CD8-positive, alpha-beta memory T cell (primary cell): ENCODE results near the gene PSMG1. TPM values are rescaled to one million over a fixed set of nuclear protein-coding genes. Genes with fewer than 3 reads are reported as not detected.

Experiments
- CTCF ChIA-PET: fragments of 350-600 bp; sonication (Branson Sonifier 250); formaldehyde crosslinking; loops from one replicate; lab custom pipeline; 2021; ENCODE audit warnings: antibody characterized with exemption; lab: Charles Lee
- POLR2A ChIA-PET: fragments of 350-600 bp; sonication (Branson Sonifier 250); formaldehyde crosslinking; loops from one replicate; lab custom pipeline; 2021; ENCODE audit warnings: antibody characterized with exemption; lab: Charles Lee
- DNase-seq, 5 donors: peaks; one replicate each; pipeline versions ENCODE4 v3.0.0 to v3.0.0-alpha.2; 2020 to 2022; ENCODE audit warnings: mixed read lengths in 1 of 5
- H3K27ac ChIP-seq: one replicate; pipeline ENCODE4 v1.7.0; 2013; ENCODE audit warnings: low read depth, mild to moderate bottlenecking, low read length, moderate library complexity
- H3K27me3 ChIP-seq: 2 replicates; pipeline ENCODE4 v1.7.0; 2013; ENCODE audit warnings: low read length, mild to moderate bottlenecking; ENCODE audit not compliant: insufficient read depth, poor library complexity, severe bottlenecking
- H3K36me3 ChIP-seq: 2 replicates; pipeline ENCODE4 v1.7.0; 2013; ENCODE audit warnings: mild to moderate bottlenecking, low read length, moderate library complexity; ENCODE audit not compliant: insufficient read depth
- H3K4me1 ChIP-seq: 2 replicates; pipeline ENCODE4 v1.7.0; 2013; ENCODE audit warnings: mild to moderate bottlenecking, low read length, moderate library complexity; ENCODE audit not compliant: insufficient read depth
- H3K4me3 ChIP-seq: 2 replicates; pipeline ENCODE4 v1.7.0; 2013; ENCODE audit warnings: mild to moderate bottlenecking, low read length
- H3K9me3 ChIP-seq: 2 replicates; pipeline ENCODE4 v1.7.0; 2013; ENCODE audit warnings: mild to moderate bottlenecking, low read length
- H3K27ac Mint-ChIP-seq, 8 donors: one replicate each; pipeline ENCODE4 v1.8.0; 2020 to 2021; ENCODE audit warnings: mixed read lengths in 8 of 8, mild to moderate bottlenecking in 6 of 8, inconsistent platforms in 3 of 8, moderate library complexity in 3 of 8
- H3K27me3 Mint-ChIP-seq, 2 donors: one replicate each; pipeline ENCODE4 v1.8.0; 2020 to 2021; ENCODE audit warnings: mixed read lengths in 2 of 2, mild to moderate bottlenecking in 1 of 2, moderate library complexity in 1 of 2
- H3K36me3 Mint-ChIP-seq, 3 donors: one replicate each; pipeline ENCODE4 v1.8.0; 2020 to 2021; ENCODE audit warnings: mixed read lengths in 3 of 3, inconsistent platforms in 1 of 3, mild to moderate bottlenecking in 1 of 3
- H3K4me1 Mint-ChIP-seq, 3 donors: one replicate each; pipeline ENCODE4 v1.8.0; 2020 to 2021; ENCODE audit warnings: mixed read lengths in 3 of 3, inconsistent platforms in 1 of 3, mild to moderate bottlenecking in 1 of 3
- H3K4me3 Mint-ChIP-seq, 7 donors: one replicate each; pipeline ENCODE4 v1.8.0; 2020 to 2021; ENCODE audit warnings: mixed read lengths in 7 of 7, mild to moderate bottlenecking in 6 of 7, moderate library complexity in 4 of 7, inconsistent platforms in 2 of 7
- H3K9me3 Mint-ChIP-seq, 5 donors: one replicate each; pipeline ENCODE4 v1.8.0; 2020 to 2022; ENCODE audit warnings: mixed read lengths in 5 of 5, mild to moderate bottlenecking in 3 of 5, moderate library complexity in 2 of 5, inconsistent platforms in 1 of 5
- polyA plus RNA-seq: library from polyadenylated mRNA; unstranded; fragments of 300-500 nt; fragmentation: Illumina TruSeq; gene quantifications from one replicate; pipeline ENCODE4 v1.2.3, GENCODE V29; 2021
- total RNA-seq, 2 experiments: library from RNA; stranded (reverse); gene quantifications; one replicate each; pipeline ENCODE4 v1.2.3, GENCODE V29; 2021

The PSMG1 gene
- total and polyA plus RNA-seq, 3 experiments from 2014 or later, result 37.2 to 105 (median 102) TPM

DNA sequence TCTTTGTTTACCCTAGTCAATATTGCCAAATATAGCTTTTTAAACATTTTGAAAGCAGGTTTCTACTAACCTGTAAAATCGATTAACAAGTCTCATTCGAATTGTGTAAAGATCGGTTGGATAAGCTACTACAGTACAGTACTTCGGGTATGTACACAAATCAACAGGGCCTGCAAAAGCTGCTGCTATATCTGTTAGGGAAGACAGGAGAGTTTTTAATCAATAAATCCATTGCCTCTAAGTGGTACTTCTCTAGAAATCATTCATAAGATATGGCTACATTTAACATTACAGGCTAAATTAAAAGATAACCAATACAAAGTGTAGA lies 34.8 kb upstream of the PSMG1 start:
- CTCF ChIA-PET, result no interaction called here
- H3K27ac ChIP-seq, result no peak overlapping the region
- H3K9me3 ChIP-seq, result no peaks in the 10 kb centered on the region
- no peak overlapping the region for H3K4me3 Mint-ChIP-seq
- H3K36me3 Mint-ChIP-seq, result peaks cover 5 to 70% (median 8%) of the 10 kb centered on the region in 3 donors
- H3K27me3 ChIP-seq, result no peaks in the 10 kb centered on the region
- no peak for DNase-seq
- H3K36me3 ChIP-seq, result peaks cover 20% of the 10 kb centered on the region
- no peaks in the 10 kb centered on the region for H3K9me3 Mint-ChIP-seq
- H3K4me3 ChIP-seq, result no peak overlapping the region
- POLR2A ChIA-PET, result no interaction called here
- H3K4me1 Mint-ChIP-seq, result peaks cover 3 to 9% (median 6%) of the 10 kb centered on the region in 3 donors
- no peaks in the 10 kb centered on the region for H3K27me3 Mint-ChIP-seq
- no peaks in the 10 kb centered on the region for H3K4me1 ChIP-seq
- H3K27ac Mint-ChIP-seq, result no peak overlapping the region

DNA sequence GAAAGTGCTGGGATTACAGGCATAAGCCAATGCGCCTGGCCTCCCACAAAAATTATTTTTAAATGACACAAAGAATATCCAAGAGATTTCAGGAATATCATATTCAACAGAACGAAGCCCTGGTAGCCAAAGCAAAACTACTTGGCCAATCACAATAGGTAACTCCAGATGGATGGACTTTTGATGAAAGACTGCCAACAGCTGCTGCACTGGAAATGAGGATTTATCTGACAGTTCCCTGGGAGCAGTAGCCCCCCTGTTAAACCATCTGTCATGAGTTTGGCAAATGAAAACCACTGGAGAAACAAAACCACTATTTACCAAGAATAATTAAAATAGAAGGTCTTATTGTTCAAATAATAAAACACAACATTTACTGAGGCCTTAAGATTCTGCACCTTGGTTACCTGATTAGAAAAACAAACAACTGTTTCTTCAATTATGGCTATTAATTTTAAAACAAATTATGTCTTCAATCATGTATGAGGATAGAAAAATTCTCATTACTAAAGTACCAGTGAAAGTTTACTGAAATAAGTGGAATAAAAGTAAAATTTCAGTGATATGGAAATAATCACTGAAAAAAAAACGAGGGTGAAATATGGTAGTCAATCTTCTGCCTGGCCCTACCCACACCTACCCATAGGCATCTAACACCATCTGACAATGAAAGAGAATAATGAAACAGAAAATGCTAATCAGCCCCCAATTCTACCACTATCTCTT lies 34.3 kb upstream of the PSMG1 start:
- CTCF ChIA-PET, result no interaction called here
- Histone ChIP-seq H3K9me3 (no peaks in the 10 kb centered on the region), H3K27ac (no peak overlapping the region), H3K4me1 (no peaks in the 10 kb centered on the region), H3K4me3 (no peak overlapping the region), H3K36me3 (peaks cover 16% of the 10 kb centered on the region), H3K27me3 (no peaks in the 10 kb centered on the region)
- Mint-ChIP-seq H3K27ac (no peak overlapping the region), H3K27me3 (no peaks in the 10 kb centered on the region), H3K4me1 (peaks cover 3 to 10% (median 6%) of the 10 kb centered on the region in 3 donors), H3K36me3 (peaks cover 5 to 70% (median 8%) of the 10 kb centered on the region in 3 donors), H3K9me3 (no peaks in the 10 kb centered on the region), H3K4me3 (no peak overlapping the region)
- POLR2A ChIA-PET, result no interaction called here
- no peak for DNase-seq

DNA sequence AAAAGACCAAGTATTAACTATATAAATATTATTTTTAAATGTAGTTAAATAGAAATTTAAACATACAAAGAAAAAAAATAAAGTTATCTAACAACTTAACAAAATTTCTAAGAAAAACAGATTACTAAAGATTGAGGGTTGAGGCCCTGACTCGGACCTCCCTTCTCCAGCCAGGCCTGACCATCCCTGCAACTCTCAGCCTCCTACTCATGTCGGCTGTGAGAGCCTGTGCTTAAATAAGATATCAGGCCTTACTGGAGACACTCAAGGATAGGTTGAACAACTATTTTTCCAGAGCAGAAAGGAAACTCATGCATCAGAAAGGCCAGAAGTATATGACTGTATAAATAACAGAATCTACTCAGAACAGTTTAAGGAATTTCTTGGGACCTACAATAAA lies 33.0 kb upstream of the PSMG1 start:
- CTCF ChIA-PET, result no interaction called here

DNA sequence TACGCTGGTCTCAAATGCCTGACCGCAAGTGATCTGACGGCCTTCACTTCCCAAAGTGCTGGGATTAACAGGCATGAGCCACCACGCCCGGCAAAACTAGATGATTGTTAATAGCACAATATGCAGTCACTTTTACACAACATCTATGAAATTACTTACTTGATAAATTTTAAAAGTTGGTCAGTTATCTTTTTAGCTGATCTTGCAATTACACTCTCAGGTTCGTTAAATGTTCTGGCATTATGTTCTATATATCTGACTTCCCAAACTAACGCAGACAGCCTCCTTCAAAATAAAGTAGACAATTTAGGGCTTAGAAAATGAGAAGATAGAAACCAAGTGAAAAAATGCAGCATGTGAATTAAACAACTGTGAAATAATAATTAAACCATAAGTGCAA lies 31.8 kb upstream of the PSMG1 start:
- Mint-ChIP-seq H3K36me3 (peaks cover 5 to 71% (median 15%) of the 10 kb centered on the region in 3 donors), H3K4me3 (no peak overlapping the region), H3K9me3 (no peaks in the 10 kb centered on the region), H3K27ac (peak overlapping the region in 1 of 8 donors; percentile 8), H3K27me3 (no peaks in the 10 kb centered on the region), H3K4me1 (peaks cover 17 to 27% (median 21%) of the 10 kb centered on the region in 3 donors)
- Histone ChIP-seq H3K9me3 (no peaks in the 10 kb centered on the region), H3K36me3 (peaks cover 16% of the 10 kb centered on the region), H3K4me3 (no peak overlapping the region), H3K4me1 (peaks cover 5% of the 10 kb centered on the region), H3K27ac (no peak overlapping the region), H3K27me3 (no peaks in the 10 kb centered on the region)
- CTCF ChIA-PET, result no interaction called here
- POLR2A ChIA-PET, result no interaction called here
- DNase-seq, result no peak

More for the DNA sequence above, 33.0 kb upstream of the PSMG1 start:
- no peaks in the 10 kb centered on the region for H3K27me3 ChIP-seq
- H3K4me3 ChIP-seq, result no peak overlapping the region
- H3K27ac ChIP-seq, result no peak overlapping the region
- DNase-seq, result no peak
- H3K27ac Mint-ChIP-seq, result no peak overlapping the region
- peaks cover 5 to 68% (median 12%) of the 10 kb centered on the region in 3 donors for H3K36me3 Mint-ChIP-seq
- H3K27me3 Mint-ChIP-seq, result no peaks in the 10 kb centered on the region
- H3K9me3 Mint-ChIP-seq, result no peaks in the 10 kb centered on the region
- peaks cover 12% of the 10 kb centered on the region for H3K36me3 ChIP-seq
- POLR2A ChIA-PET, result no interaction called here
- H3K4me3 Mint-ChIP-seq, result no peak overlapping the region
- H3K4me1 ChIP-seq, result no peaks in the 10 kb centered on the region
- H3K4me1 Mint-ChIP-seq, result peaks cover 6 to 19% (median 9%) of the 10 kb centered on the region in 3 donors
- no peaks in the 10 kb centered on the region for H3K9me3 ChIP-seq

DNA sequence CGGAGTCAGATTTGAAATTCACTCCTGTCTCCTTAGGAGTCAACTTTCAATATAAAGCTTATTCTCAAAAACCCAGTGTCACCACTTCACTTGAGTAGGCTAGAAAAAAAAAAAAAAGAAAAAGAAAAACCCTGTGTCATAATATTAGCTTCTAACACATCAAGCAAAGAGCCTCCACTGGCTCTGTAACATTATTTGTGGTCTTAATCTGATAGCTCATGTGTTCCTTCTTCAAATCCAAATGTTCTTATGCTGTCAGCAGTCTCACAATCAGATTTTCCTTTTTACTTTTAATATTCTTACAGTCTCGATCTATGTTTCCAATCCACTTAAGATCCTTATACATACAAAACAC lies 26.1 kb upstream of the PSMG1 start:
- Mint-ChIP-seq H3K36me3 (peaks cover 0 to 78% (median 21%) of the 10 kb centered on the region in 3 donors), H3K27me3 (no peaks in the 10 kb centered on the region), H3K27ac (peak overlapping the region in 5 of 8 donors; percentile 5 to 85 (median 34)), H3K4me1 (peaks cover 24 to 40% (median 37%) of the 10 kb centered on the region in 3 donors), H3K9me3 (no peaks in the 10 kb centered on the region), H3K4me3 (no peak overlapping the region)
- Histone ChIP-seq H3K27me3 (no peaks in the 10 kb centered on the region), H3K9me3 (no peaks in the 10 kb centered on the region), H3K4me3 (no peak overlapping the region), H3K4me1 (peaks cover 5% of the 10 kb centered on the region), H3K27ac (peak overlapping the region; percentile 62), H3K36me3 (peaks cover 22% of the 10 kb centered on the region)
- no peak for DNase-seq
- ChIA-PET POLR2A (no interaction called here), CTCF (no interaction called here)

DNA sequence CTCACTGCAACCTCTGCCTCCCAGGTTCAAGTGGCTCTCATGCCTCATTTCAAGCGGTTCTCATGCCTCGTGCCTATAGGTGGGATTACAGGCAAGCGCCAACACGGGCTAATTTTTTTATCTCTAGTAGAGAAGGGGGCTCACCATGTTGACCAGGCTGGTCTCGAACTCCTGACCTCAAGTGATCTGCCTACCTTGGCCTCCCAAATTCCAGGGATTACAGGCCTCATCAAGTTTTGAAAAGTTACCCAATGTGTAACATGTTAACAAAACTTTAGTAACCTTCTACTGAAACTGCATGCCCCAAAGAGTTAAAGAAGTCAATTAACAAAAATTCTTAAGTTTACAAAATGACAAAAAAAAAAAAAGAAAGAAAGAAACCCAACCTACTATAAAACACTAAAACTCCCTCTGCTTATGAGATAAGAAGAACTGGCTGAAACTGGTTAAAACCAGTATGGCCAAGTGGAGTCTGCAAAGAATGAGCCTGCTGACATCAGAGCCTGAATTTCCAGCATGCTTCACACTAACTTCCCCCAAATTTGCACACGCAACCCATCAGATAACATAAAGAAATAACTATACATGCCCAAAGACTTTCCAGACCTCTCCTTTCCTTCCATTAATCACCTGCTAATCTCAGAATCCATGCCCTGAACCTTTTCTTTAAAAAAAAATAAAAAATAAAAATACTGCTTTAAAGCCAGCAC lies 25.5 kb upstream of the PSMG1 start:
- peak overlapping the region in 6 of 8 donors; percentile 10 to 85 (median 66) for H3K27ac Mint-ChIP-seq
- H3K27me3 ChIP-seq, result no peaks in the 10 kb centered on the region
- H3K4me3 Mint-ChIP-seq, result no peak overlapping the region
- H3K27me3 Mint-ChIP-seq, result no peaks in the 10 kb centered on the region
- H3K9me3 ChIP-seq, result no peaks in the 10 kb centered on the region
- H3K36me3 ChIP-seq, result peaks cover 22% of the 10 kb centered on the region
- CTCF ChIA-PET, result no interaction called here
- H3K4me1 ChIP-seq, result peaks cover 5% of the 10 kb centered on the region
- peak overlapping the region; percentile 62 for H3K27ac ChIP-seq
- H3K9me3 Mint-ChIP-seq, result no peaks in the 10 kb centered on the region
- no peak overlapping the region for H3K4me3 ChIP-seq
- H3K4me1 Mint-ChIP-seq, result peaks cover 24 to 40% (median 37%) of the 10 kb centered on the region in 3 donors
- H3K36me3 Mint-ChIP-seq, result peaks cover 0 to 74% (median 20%) of the 10 kb centered on the region in 3 donors
- DNase-seq, result no peak
- POLR2A ChIA-PET, result no interaction called here

DNA sequence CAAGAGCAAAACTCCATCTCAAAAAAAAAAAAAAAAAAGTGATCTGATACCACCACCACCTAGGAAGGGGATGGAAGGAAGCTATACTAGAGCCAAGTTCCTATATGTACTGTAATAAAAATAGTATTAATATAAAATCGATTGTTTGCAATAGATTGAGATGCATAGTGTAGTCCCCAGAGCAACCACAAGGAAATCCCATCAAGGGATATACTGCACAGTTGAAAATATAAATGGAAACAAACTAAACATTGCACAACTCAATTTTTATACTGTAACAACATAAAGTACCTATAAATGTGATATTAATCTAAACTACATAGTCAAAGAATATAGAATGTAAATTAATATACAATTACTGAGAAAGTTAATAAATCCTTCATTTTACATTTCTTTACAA lies 20.9 kb upstream of the PSMG1 start:
- H3K4me1 Mint-ChIP-seq, result peaks cover 6 to 12% (median 9%) of the 10 kb centered on the region in 3 donors
- Histone ChIP-seq H3K27me3 (no peaks in the 10 kb centered on the region), H3K4me1 (no peaks in the 10 kb centered on the region), H3K27ac (no peak overlapping the region), H3K36me3 (peaks cover 34% of the 10 kb centered on the region), H3K4me3 (no peak overlapping the region), H3K9me3 (no peaks in the 10 kb centered on the region)
- no peaks in the 10 kb centered on the region for H3K27me3 Mint-ChIP-seq
- no peak overlapping the region for H3K4me3 Mint-ChIP-seq
- no peaks in the 10 kb centered on the region for H3K9me3 Mint-ChIP-seq
- no peak overlapping the region for H3K27ac Mint-ChIP-seq
- H3K36me3 Mint-ChIP-seq, result peaks cover 11 to 73% (median 26%) of the 10 kb centered on the region in 3 donors
- no peak for DNase-seq
- CTCF ChIA-PET, result interaction anchor here (1.0 kb wide), 1 partner anchor 20 kb away, joined by 3 read pairs; no protein-coding TSS in a partner anchor
- POLR2A ChIA-PET, result no interaction called here

DNA sequence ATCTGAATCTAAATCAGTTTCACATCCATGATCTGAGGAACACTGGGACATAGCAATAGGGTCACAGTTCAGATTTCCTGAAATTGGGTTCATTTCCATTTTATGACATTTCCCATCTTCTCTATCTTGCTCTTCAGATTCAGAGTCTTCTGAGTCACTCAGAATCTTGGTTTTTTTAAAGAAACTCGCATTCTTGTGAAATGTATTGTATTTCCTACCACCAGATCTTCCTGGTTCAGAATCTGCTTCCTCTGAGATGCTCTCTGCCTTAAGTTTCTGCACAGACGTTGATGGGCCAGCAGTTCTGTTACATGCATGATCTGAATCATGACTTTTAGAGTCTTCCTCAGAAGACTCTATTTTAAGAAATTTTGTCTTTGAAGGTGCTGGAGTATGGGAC lies 15.5 kb upstream of the PSMG1 start:
- no peaks in the 10 kb centered on the region for H3K4me1 ChIP-seq
- no peaks in the 10 kb centered on the region for H3K27me3 ChIP-seq
- ChIA-PET CTCF (no interaction called here), POLR2A (no interaction called here)
- no peak for DNase-seq
- H3K27ac ChIP-seq, result no peak overlapping the region
- Mint-ChIP-seq H3K27ac (peak overlapping the region in 3 of 8 donors; percentile 1 to 8 (median 5)), H3K9me3 (peaks cover 0 to 1% (median 0%) of the 10 kb centered on the region in 5 donors), H3K4me1 (peaks cover 20 to 29% (median 24%) of the 10 kb centered on the region in 3 donors), H3K4me3 (no peak overlapping the region), H3K36me3 (peaks cover 14 to 82% (median 29%) of the 10 kb centered on the region in 3 donors), H3K27me3 (no peaks in the 10 kb centered on the region)
- no peak overlapping the region for H3K4me3 ChIP-seq
- H3K9me3 ChIP-seq, result no peaks in the 10 kb centered on the region
- H3K36me3 ChIP-seq, result peaks cover 33% of the 10 kb centered on the region
